Activated CD8-positive, alpha-beta memory T cell treated with anti-CD3 and anti-CD28 coated beads, Interleukin-2, amount 50 U/mL, for 1 hour (primary cell): ENCODE data around the gene ATP6V0A4.
"Not testable (repeated sequence)": the region's sequence is repeated elsewhere in the genome, so short reads cannot be mapped to it uniquely, and the experiment has no call there.

Source experiments
- DNase-seq: peaks from one replicate; pipeline ENCODE4 v3.0.0-alpha.2; 2020; ENCODE audit errors: extremely low read depth

ATP6V0A4 gene

DNA sequence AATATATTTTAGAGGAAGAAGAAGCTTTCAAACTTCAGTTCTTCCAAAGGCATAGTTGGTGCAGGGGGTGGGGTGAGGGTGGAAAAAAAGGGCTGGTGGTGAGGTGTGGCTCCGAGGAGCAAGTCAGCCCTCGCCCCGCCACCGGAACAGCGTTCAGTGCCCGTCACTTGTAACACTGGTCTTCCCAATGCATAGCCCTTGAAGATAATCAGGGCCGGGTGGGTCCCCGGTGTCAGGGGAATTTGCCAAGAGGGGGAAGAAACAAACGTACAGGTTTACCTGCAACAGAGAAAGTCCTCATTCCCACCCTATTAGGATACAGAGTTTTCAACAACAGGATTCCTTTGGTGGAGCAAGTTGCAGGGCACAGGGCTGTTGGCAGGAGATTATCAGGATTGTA is 98.3 kb downstream of the ATP6V0A4 start:
- DNase-seq = no peak

DNA sequence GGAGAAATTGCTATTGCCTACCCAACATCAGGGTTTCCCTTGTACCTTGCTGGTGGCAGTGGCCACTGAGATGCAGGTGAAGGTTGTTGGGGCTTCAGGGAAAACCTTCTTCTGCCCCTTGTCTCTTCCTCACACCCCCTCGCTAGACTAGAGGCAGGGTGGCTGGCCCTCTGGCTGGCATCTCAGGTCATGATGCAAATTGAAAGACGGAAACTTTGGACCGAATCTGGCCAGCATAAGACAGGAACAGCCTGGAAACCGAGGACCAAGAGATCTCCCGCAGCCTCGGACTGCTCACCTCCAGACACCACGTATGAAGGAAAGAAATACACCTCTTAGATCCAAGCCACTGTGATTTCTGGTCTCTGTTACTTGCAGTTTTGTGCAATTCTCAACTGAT is 99.7 kb downstream of the ATP6V0A4 start:
- no peak for DNase-seq

DNA sequence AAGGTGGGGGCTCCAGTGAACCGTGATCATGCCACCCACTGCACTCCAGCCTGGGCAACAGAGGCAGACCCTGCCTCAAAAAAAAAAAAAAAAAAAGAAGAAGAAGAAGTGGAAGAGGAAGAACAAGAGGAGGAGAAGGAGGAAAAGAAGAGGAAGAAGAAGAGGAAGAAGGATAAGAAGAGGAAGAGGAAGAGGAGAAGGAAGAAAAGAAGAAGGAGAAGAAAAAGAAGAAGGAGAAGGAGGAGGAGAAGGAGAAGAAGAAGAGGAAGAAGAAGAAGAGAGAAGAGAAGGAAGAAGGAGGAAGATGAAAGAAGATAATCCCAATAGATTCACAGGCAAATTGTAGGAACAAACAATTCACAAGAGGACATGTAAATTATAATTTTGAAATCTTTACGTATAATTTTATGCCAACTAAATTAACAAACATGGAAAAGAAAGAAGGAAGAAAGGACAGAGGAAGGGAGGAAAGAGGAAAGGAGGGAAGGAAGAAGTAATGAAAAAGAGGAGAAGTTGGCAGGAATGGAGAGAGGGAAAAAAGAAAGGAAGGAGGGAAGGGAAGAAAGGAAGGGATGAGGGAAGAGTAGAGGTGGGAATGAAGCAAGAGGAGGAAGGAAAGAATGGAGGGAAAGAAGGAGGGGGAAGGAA is 100.3 kb downstream of the ATP6V0A4 start:
- no peak for DNase-seq

DNA sequence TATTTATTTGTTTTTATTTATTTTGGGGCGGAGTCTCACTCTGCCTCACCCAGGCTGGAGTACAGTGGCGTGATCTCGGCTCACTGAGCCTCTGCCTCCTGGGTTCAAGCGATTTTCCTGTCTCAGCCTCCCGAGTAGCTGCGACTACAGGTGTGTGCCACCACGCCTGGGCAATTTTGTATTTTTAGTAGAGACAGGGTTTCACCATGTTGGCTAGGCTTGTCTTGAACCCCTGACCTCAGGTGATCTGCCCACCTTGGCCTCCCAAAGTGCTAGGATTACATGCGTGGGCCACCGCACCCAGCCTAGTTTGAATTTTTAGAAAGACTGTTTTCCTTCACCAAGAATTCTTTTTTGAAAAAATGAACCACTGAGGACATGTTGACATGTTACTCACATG is 102.2 kb downstream of the ATP6V0A4 start:
- DNase-seq = not testable (repeated sequence)

DNA sequence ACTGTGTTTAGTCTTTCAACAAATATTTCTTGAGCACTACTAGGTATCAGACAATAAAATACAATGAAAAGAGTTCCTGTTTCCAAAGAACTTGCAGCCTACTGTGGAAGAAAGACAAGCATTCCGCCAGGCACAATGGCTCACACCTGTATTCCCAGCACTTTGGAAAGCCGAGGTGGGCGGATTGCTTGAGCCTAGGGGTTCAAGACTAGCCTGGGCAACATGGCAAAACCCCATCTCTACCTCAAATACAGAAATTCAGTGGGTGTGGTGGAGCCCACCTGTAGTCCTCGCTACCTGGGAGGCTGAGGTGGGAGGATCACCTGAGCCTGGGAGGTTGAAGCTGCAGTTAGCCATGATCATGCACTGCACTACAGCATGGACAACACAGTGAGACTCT is 102.9 kb downstream of the ATP6V0A4 start:
- DNase-seq = no peak

DNA sequence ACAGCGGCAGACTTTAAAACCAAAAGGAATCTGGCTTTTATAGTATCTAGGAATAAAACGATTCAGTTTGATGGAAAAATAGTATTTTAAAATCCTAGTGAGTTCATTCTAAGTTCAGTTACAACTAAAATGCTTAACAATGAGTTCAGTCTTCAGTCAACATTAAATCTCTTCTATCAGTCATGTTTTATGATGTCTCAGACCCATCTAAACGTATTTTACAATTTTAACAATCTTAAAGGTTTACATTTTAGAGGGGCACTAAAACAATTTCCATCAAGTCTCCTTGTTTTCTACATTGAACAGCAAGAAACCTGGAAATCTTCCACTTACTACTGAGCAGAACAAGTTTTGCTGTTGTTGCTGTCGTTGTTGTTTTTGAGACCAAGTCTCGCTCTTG is 106.8 kb downstream of the ATP6V0A4 start:
- no peak for DNase-seq

DNA sequence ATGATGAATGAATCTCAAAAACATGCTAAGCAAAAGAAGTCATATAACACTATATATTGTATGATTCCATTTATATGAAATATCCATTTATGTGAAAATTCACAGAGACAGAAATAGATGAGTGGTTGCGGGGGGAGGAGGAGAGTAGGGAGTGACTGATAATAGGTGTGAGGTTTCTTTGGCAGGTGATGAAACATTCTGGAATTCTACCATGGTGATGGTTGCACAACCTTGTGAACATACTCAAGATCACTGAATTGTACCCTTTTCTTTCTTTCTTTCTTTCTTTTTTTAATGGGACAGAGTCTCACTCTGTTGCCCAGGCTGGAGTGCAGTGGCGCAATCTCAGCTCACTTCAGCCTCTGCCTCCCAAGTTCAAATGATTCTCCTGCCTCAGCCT is 107.5 kb downstream of the ATP6V0A4 start:
- DNase-seq = no peak

DNA sequence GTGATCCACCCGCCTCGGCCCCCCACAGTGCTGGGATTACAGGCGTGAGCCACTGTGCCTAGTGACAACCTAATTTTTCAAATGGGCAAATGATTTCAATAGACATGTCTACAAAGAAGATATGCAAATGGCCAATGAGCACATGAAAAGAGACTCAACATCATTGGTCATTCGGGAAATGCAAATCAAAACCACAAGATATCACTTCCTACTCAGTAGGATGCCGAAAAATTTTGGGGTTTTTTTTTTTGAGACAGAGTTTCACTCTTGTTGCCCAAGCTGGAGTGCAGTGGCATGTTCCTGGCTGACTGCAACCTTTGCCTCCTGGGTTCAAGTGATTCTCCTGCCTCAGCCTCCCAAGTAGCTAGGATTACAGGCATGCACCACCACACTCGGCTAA is 110.0 kb downstream of the ATP6V0A4 start:
- DNase-seq = not testable (repeated sequence)

DNA sequence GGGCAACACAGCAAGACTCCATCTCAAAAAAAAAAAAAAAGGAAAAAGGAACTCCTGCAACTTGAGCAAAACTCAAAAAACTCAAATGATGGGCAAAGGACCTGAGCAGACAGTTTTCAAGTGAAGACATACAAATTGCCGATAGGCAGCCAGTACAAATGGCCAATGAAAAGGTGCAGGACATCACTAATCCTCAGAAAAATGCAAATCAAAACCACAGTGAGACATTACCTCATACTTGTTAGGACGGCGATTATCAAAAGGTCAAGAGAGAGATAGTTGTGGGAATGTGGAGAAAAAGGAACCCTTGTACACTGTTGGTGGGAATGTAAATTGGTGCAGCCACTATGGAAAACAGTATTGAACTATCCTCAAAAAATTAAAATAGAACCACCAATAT is 113.7 kb downstream of the ATP6V0A4 start:
- DNase-seq = no peak

DNA sequence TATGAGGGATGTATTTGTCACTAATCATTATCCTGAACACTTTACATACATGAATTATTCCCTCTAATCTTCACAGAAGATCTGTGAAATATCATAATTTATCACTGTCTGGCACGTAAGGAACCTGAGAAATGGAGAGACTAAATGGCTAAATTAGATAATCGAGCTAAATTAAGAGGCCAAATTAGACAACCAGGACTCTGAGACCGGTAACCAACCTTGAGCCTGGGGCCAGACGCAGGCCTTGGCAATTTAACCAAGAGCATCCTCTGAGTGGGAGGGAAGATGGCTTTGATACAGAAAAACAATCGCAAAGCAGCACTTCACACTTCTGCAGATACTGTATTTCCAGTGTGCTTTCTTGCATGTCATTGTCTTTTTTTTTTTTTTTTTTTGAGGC is 118.2 kb downstream of the ATP6V0A4 start:
- no peak for DNase-seq

DNA sequence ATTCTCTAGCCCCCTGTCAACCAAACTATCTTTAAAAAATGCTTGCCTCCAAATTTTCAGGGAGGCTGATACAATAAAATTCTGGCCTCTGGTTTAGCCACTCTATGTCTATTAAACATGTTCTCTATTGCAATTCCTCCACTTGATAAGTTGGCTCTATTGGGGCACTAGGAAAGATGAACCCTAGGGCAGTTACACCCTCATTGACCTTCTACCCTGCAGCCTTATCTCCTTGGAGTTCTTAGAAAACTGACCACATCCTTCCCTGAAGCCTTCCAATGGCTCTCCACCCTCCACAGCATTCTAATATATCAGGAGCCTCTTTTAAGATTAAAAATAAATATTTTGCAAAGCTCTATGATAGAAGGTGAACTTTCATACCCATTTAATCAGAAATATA is 127.4 kb downstream of the ATP6V0A4 start:
- DNase-seq = no peak

DNA sequence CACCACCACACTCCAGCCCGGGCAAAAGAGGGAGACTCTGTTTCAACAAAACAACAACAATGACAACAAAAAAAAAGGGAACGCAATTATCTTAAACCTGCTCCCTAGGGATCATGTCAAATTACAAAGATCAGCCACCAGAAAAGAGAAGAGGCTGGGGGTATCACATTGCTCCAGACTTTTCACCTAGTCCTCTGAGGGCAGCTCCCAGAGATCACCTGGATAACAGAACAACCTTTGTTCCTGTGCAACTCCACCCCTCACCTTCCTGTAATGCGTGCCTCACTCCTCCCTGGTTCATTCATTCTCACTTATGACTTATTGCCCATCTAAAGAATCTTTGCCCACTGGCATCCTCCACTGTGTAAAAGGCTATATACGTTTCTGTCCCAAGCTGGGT is 128.6 kb downstream of the ATP6V0A4 start:
- DNase-seq = no peak

DNA sequence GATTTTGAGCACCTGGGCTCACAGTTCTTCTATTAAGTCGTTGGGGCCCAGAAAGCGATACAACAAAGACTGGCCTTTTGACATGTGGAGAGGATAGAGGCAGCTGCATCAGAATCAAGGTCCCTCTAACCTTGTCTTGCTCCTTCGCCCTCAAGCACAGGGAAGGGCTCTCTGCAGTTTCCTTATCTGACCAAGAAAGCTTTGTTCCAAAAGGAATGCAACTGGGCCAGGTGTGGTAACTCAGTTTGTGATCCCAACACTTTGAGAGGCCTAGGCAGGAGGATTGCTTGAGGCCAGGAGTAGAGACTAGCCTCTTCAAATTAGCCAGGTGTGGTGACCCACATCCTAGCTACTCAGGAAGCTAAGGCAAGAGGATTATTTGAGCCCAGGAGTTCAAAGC is 129.1 kb downstream of the ATP6V0A4 start:
- DNase-seq = no peak

DNA sequence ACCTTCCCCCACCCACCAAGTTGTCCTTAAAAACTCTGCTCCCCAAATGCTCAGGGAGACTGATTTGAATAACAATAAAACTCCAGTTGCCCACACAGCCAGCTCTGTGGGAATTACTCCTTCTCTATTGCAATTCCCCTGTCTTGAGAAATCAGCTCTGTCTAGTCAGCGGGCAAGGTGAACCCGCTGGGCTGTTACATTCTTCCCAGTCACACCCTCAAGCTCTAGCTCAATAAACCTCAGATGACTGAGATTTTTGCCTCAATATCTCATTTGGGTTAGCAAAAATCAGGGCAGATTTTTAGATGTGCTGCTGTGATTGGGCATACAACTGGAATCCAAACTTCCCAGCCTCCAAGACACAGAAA is 129.8 kb downstream of the ATP6V0A4 start:
- no peak for DNase-seq

DNA sequence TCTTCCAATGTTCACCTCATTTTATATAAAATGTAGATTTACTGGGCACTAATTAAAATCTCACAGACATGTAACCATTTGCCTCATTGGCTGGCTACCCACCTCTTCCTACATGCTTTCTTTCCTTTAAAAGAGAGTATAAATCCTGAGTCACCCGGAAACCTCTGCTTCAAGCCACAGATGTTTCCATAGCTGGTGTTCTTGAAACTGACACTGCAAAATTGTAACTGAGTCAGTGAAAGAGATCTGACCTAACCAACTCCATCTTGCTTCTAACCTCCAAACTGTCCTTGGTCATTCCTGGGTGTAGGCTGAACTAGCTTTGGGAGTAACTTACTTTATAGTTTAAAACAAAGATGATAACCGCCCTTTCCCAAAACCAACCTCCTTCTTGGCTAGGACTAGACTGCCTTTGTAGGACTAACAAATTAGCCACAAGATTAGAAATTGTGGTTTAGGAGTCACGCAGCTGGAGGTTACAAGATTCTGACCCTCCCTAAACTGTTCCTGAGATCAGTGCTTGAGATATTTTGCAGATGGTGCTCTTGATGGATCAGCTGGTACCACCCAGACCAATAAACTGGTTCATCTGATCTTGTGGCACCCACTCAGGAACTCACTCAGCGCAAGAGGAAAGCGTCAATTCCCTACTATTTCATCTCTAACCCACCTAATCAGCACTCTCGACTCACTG is 130.3 kb downstream of the ATP6V0A4 start:
- DNase-seq = no peak

DNA sequence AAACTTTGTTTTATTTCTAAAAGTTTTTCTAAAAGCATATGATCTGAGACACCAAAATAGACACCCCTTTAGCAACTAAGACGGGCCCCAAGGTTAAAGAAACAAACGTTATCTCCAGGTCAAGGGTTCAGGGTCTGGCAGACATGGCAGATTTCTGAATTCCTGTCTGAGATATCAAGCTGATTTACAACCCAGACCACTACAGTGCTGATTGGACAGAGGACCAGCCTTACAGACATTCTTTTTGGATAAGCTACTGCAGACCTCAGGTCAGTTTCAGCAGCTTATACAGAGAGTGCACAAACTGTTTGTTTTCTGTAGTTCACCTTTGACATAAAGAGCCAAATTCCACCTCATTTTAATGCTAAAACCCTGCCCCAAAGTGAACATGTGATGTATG is 131.6 kb downstream of the ATP6V0A4 start:
- no peak for DNase-seq

DNA sequence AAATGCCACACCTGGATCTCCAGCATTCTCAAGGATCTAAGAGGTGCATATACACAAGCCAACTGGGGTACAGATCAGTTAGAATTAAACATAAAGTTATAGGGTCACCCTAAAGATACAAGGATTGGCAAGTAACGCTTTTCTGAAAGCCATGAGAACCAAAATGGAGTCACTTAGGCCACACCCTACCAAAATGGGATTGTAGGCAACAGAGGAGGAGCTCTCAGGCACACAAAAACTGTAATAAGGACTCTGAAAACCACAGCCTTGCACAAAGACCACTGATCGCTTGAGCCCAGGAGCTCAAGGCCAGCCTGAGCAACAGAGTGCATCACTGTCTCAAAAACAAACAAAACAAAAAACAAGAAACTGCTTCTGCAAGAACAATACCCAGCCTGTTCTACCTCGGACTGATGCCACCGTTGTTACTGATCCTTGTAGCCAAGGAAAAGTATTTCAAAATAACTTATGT is 132.3 kb downstream of the ATP6V0A4 start:
- no peak for DNase-seq

DNA sequence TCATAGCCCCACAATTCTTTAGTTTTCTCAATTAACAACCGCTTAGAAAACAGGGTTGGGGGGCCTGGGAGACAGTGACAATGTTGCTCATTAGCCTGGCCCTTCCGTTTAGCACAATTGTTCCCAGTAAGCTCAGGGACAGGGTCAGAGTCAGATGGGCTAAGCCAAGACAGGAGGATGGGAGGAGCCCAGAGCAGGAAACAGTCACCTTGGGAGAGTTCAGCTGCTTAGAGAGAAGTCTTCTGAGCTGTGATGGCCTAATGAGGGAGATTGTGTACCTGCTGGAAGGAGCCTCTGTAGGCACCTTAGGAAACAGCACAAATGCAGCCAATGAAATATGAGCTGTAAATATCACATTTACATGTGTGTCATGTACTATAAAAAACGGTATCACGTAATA is 132.7 kb downstream of the ATP6V0A4 start:
- no peak for DNase-seq

DNA sequence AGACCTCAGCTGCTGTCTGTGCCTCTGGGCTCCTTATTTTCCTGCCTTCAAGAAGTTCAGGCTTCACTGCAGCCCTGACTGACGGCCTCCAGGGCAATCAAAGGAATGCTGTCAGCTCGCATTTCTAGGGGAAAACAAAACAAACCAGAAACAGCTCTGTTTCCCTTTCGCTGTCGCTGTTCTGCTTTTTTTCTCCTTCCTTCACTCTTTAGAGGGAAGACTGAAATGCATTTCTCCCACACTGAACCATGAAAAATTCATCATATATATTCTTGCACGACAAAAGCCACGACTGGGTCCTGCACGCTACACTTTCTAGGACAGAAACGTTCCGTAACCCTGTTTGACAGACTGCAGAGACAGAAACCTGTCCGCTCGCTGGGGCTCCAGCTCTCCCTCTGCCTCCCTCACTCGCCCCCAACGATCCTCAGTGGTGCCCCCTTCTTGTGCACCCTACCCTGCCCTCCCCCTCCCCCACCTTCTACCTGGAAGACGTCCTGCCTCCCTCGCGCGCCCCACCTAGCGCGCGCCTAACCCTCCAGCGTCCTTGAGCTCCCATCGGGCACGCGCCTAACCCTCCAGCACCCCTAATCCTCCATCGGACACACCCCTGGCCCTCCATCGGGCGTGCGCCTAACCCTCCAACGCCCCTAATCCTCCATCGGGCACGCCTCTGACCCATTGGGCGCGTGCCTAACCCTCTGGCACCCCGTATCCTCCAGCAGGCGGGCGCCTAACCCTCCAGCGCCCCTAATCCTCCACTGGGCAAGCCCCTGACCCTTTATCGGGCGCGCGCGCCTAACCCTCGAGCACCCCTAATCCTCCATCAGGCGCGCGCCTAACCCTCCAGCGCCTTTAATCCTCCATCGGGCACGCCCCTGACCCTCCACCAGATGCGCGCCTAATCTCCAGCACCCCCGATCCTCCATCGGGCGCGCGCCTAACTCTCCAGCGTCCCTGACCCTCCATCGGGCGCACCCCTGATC is 134.0 kb downstream of the ATP6V0A4 start:
- DNase-seq = no peak

DNA sequence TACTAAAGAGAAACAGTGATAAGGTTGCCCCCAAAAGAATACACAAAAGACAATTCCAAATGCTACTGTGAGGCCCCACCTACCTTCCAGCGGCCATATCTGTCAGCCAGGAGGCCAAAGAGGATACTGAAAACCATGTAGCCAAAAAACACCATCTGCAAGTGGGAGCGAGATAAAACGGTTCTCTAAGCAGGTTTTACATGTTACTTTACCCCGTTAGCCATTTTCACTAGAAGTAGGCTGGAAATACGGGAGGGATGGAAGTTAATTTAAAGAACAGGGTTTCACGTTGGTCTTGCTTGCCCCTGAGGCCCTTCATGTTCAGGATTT is 135.0 kb downstream of the ATP6V0A4 start:
- no peak for DNase-seq

DNA sequence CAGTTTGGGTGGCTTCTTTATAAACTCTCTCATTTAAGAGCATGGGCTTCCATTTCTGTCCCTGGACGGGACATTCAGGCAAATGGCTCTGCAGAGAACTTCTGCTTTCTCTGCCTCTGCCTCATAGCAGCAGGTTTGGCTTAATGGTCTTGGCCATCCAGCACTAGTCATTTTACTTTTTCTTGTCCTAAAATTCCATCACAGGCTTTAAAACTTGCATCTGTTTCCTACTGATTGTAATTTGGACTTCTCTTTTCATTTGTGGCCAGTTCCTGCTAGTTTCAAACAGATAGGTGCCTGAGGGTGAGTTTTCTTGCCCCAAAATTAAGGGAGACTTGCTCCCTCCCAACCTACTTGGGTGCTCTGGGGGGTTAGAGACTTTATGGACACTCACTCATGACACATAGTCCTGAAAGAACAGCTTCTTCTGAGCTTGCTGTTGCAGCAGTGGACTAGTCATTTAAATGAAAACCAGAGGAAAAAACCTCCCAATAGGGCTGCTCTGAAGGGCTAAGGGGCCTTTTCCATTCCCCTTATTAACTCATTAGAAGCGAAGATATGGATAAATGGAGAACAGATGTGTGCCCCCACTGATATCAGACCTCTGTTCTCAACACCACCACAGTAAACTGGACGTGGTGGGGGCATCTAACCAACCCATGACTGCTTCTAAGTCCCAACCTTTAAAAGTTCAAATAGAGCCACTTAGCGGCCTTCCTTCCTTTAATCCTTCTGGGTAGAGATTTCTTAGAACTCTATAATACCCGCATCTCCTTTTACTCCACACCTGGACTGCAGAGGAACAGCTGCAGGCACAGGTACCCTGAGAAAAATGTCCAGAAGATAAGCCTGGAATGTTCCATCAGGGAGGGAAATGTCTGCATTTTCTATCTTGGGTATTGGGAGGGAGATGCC is 135.7 kb downstream of the ATP6V0A4 start:
- DNase-seq = no peak
